GM12878 (cell line): Measurements from ENCODE around the gene VEGFA. TPM values are rescaled to one million over a fixed set of nuclear protein-coding genes. Genes with fewer than 3 reads are reported as not detected.

Experiments used
- ATAC-seq: fragments of 200-7000 bp; cut with Tn5 transposase; 3 replicates; pipeline ENCODE4 v1.9.1; 2020; ENCODE audit warnings: mild to moderate bottlenecking, moderate library complexity
- BruUV-seq: library from RNA; stranded (reverse); fragments of 400-500 nt; replicated peaks from 2 replicates; lab custom pipeline; 2021; lab: Mats Ljungman, UMichigan
- CTCF ChIA-PET: fragments of 300-600 bp; sonication (Branson Sonifier 250); formaldehyde crosslinking; extraction: SDS; loops from one replicate; lab custom pipeline; 2021; ENCODE audit warnings: inconsistent platforms; lab: Yijun Ruan, JAX
- POLR2A ChIA-PET: fragments of 350-600 bp; formaldehyde crosslinking; extraction: SDS; loops from one replicate; lab custom pipeline; 2021; ENCODE audit warnings: inconsistent platforms; lab: Charles Lee
- RAD21 ChIA-PET: fragments of 300-600 bp; sonication (Branson Sonifier 250); formaldehyde crosslinking; loops from one replicate; lab custom pipeline; 2023; ENCODE audit warnings: antibody characterized with exemption; ENCODE audit not compliant: unreplicated experiment; lab: Charles Lee
- SMC1A ChIA-PET: fragments of 300-600 bp; sonication (Branson Sonifier 250); formaldehyde crosslinking; loops from one replicate; lab custom pipeline; 2023; ENCODE audit not compliant: unreplicated experiment, uncharacterized antibody; lab: Charles Lee
- DNase-seq: peaks from one replicate; pipeline ENCODE4 v3.0.0-alpha.2; 2011; ENCODE audit warnings: low read depth, low spot score
- FAIRE-seq: peaks from 3 replicates; lab custom pipeline; 2011; peaks lifted over from hg19 to GRCh38; lab: Jason Lieb, UNC
- H2AFZ ChIP-seq: 2 replicates; pipeline ENCODE4 v1.6.0; 2011; ENCODE audit warnings: low read depth, low read length, control low read depth; ENCODE audit not compliant: control insufficient read depth
- H3K27ac ChIP-seq: 2 replicates; pipeline ENCODE4 v1.5.1; 2011; ENCODE audit warnings: control low read depth; ENCODE audit not compliant: control insufficient read depth, insufficient read depth
- H3K27me3 ChIP-seq, 2 experiments: replicated peaks in 1 of 2; 2 replicates each; pipeline versions ENCODE4 v1.6.0 to v1.6.1; 2011; ENCODE audit warnings: low read length in 1 of 2; ENCODE audit not compliant: control insufficient read depth in 2 of 2, insufficient read depth in 2 of 2
- H3K36me3 ChIP-seq, 2 experiments: 2 replicates each; pipeline ENCODE4 v1.5.1; 2011; ENCODE audit warnings: low read length in 1 of 2; ENCODE audit not compliant: control insufficient read depth in 2 of 2, insufficient read depth in 2 of 2
- H3K4me1 ChIP-seq: 2 replicates; pipeline ENCODE4 v1.6.1; 2011; ENCODE audit warnings: mild to moderate bottlenecking, low read length, moderate library complexity, mixed read lengths; ENCODE audit not compliant: control insufficient read depth, insufficient read depth
- H3K4me2 ChIP-seq: 2 replicates; pipeline ENCODE4 v1.6.0; 2011; ENCODE audit warnings: control low read depth; ENCODE audit not compliant: control insufficient read depth, insufficient read depth
- H3K4me3 ChIP-seq: fragments of 200-600 bp; sonication (generic); 2 replicates; pipeline ENCODE4 v1.5.1; 2016
- H3K79me2 ChIP-seq: 2 replicates; pipeline ENCODE4 v1.6.0; 2011; ENCODE audit warnings: low read length; ENCODE audit not compliant: control insufficient read depth, insufficient read depth
- H3K9ac ChIP-seq: 2 replicates; pipeline ENCODE4 v1.8.0; 2011; ENCODE audit warnings: low read length, control low read depth, mixed read lengths; ENCODE audit not compliant: control insufficient read depth, insufficient read depth
- H3K9me3 ChIP-seq: replicated peaks from 3 replicates; pipeline ENCODE4 v1.5.1; 2011; ENCODE audit warnings: mild to moderate bottlenecking, low read length; ENCODE audit not compliant: control insufficient read depth, insufficient read depth
- H4K20me1 ChIP-seq: 2 replicates; pipeline ENCODE4 v1.6.0; 2011; ENCODE audit not compliant: control insufficient read depth, insufficient read depth
- ETV6 ChIP-seq, 2 experiments: fragments of 450-650 bp in 1 of 2; IDR thresholded peaks in 1 of 2; conservative IDR thresholded peaks in 1 of 2; 2 replicates each; pipeline ENCODE4 v1.6.1; 2014; ENCODE audit warnings: antibody characterized with exemption in 1 of 2, borderline replicate concordance in 1 of 2, low read depth in 1 of 2, mild to moderate bottlenecking in 1 of 2, moderate library complexity in 1 of 2
- JUND ChIP-seq: IDR thresholded peaks from 2 replicates; pipeline ENCODE4 v1.6.1; 2012; ENCODE audit warnings: low read depth, mild to moderate bottlenecking, low read length, improper control_type of control experiment, moderate library complexity
- LARP7 ChIP-seq: fragments of 450-650 bp; IDR thresholded peaks from 2 replicates; pipeline ENCODE4 v1.6.1; 2017; ENCODE audit warnings: mild to moderate bottlenecking
- MEF2B ChIP-seq: fragments of 450-650 bp; IDR thresholded peaks from 2 replicates; pipeline ENCODE4 v1.6.1; 2018; ENCODE audit warnings: mild to moderate bottlenecking, moderate library complexity; ENCODE audit not compliant: partially characterized antibody, poor library complexity, severe bottlenecking
- PAX8 ChIP-seq: fragments of 450-650 bp; IDR thresholded peaks from 2 replicates; pipeline ENCODE4 v1.6.1; 2017; ENCODE audit warnings: mild to moderate bottlenecking, moderate library complexity
- SIX5 ChIP-seq: IDR thresholded peaks from 2 replicates; pipeline ENCODE4 v1.6.1; 2011; ENCODE audit warnings: mild to moderate bottlenecking, low read depth, low read length, moderate library complexity; ENCODE audit not compliant: severe bottlenecking
- SMAD5 ChIP-seq: IDR thresholded peaks from 2 replicates; pipeline ENCODE4 v1.6.1; 2016; ENCODE audit warnings: antibody characterized with exemption, low read depth
- STAT1 ChIP-seq: fragments of 450-650 bp; conservative IDR thresholded peaks from 2 replicates; pipeline ENCODE4 v1.6.1; 2014; ENCODE audit warnings: antibody characterized with exemption, mild to moderate bottlenecking
- SUZ12 ChIP-seq: fragments of 200-600 bp; sonication (generic); IDR thresholded peaks from one replicate; pipeline ENCODE4 v1.6.1; 2018; ENCODE audit warnings: antibody characterized with exemption, mild to moderate bottlenecking; ENCODE audit not compliant: unreplicated experiment
- YBX1 ChIP-seq: fragments of 450-650 bp; IDR thresholded peaks from 2 replicates; pipeline ENCODE4 v1.6.1; 2016; ENCODE audit warnings: antibody characterized with exemption
- ZBED1 ChIP-seq: IDR thresholded peaks from 2 replicates; pipeline ENCODE4 v1.6.1; 2016; ENCODE audit warnings: borderline replicate concordance
- ZNF207 ChIP-seq: fragments of 450-650 bp; IDR thresholded peaks from 2 replicates; pipeline ENCODE4 v1.6.1; 2014; ENCODE audit warnings: antibody characterized with exemption, mild to moderate bottlenecking, borderline replicate concordance
- ZNF24 ChIP-seq: fragments of 450-650 bp; IDR thresholded peaks from 2 replicates; pipeline ENCODE4 v1.6.1; 2017; ENCODE audit warnings: antibody characterized with exemption, mild to moderate bottlenecking
- WGBS: methylation state at CpG from one replicate; pipeline ENCODE4 v1.1.6; 2016; ENCODE audit warnings: low lambda C conversion rate; ENCODE audit not compliant: insufficient replicate concordance, insufficient coverage; ENCODE audit errors: missing lambda C conversion rate; 5-methylcytosine and 5-hydroxymethylcytosine counted together
- in situ Hi-C: fragments of 300-500 bp; cut with MboI; formaldehyde crosslinking; loops from 9 replicates; pipeline ENCODE4 v1.14.3; 2018; ENCODE audit warnings: mixed read lengths
- intact Hi-C: fragments of 100-400 bp; cut with micrococcal nuclease; formaldehyde crosslinking; loops from one replicate; pipeline ENCODE4 v1.14.2; 2022; ENCODE audit not compliant: unreplicated experiment
- polyA plus RNA-seq, 11 experiments: library from polyadenylated mRNA; depleted of rRNA in 4 of 11; unstranded in 6 of 11; stranded (reverse) in 5 of 11; fragments of >200 nt; fragmentation: Nextera tagmentation in 4 of 11; fragmentation: Illumina TruSeq in 1 of 11; extraction: Ambion mirVana in 4 of 11; extraction: Trizol in 1 of 11; gene quantifications; 1 replicate in 1 of 11; 2 replicates in 10 of 11; pipeline versions ENCODE4 v1.2.1 to v1.2.3, GENCODE V29; 2011 to 2016; ENCODE audit warnings: inconsistent platforms in 2 of 11, missing spikeins in 2 of 11, low read depth in 1 of 11
- total RNA-seq, 4 experiments: library from RNA; depleted of rRNA in 3 of 4; stranded (reverse); fragments of >200 nt in 3 of 4; fragmentation: Illumina TruSeq in 1 of 4; extraction: Trizol in 1 of 4; gene quantifications; 2 replicates each; pipeline versions ENCODE4 v1.2.1 to v1.2.3, GENCODE V29; 2013 to 2021
- TF ChIP-seq, protein P1 (sequence below): IDR thresholded peaks from 2 replicates; pipeline ENCODE4 v1.6.1; 2012; ENCODE audit warnings: mild to moderate bottlenecking, low read depth, low read length

VEGFA gene
- total and polyA plus RNA-seq, 10 of the 15 experiments (the other 5 are each of a cell fraction or from before 2014, with no cell fraction given): 0.96 to 140 (median 16.9) TPM

DNA sequence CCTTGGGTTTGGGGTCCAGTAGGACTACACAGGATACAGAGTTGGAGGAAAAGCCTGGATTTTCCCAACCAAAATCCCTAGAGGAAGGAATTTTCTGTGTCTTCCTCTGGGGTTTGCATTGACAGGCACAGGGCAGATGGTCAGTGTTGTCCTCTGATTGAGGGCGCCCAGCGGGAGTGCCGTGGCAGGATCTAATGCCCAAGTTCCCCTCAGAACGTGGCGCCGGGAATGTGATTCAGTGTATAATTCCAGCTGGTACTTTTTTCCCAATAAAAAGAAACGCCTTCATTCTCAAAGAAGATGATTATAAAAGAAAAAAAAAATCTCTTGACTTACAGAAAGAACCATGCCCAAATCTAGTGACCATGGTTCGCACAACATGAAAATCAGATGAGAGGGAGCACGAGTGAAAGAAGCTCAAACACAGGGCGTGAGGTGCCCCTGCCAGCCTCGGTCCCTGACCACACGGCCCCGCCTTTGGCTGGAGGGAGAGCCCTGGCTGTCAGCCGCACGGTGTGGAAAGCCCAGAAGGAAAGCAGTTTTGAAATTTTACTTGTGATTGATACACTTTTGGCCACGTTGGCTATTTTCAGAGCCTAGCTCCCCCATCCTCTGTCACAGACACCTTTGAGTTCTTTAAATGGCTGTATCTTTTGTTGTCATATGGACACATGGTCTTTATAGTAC lies 31.6 kb downstream of the VEGFA start:
- no peaks in the 10 kb centered on the region for H3K9me3 ChIP-seq
- ChIA-PET POLR2A (no interaction called here), CTCF (interaction anchor here (0.5 to 1.2 kb wide), 5 partner anchors 8 to 27 kb away, joined by 3 to 5 read pairs (median 3); no protein-coding TSS in a partner anchor), RAD21 (no interaction called here), SMC1A (interaction anchor here (1.0 to 2.0 kb wide), 3 partner anchors 15 to 55 kb away, joined by 3 to 11 read pairs (median 6); no protein-coding TSS in a partner anchor)
- no peaks in the 10 kb centered on the region for H3K36me3 ChIP-seq
- ATAC-seq: no peak
- H2AFZ ChIP-seq: no peak overlapping the region
- H3K4me2 ChIP-seq: no peak overlapping the region
- WGBS: 63% methylated on average over 16 of the region's 16 CpGs
- no peak overlapping the region for H3K4me3 ChIP-seq
- no peak for FAIRE-seq
- DNase-seq: no peak
- no TSS peak for BruUV-seq
- H3K27me3 ChIP-seq: no peaks in the 10 kb centered on the region
- no peak overlapping the region for H3K27ac ChIP-seq
- H3K79me2 ChIP-seq: no peaks in the 10 kb centered on the region
- intact Hi-C loops: no loop called here
- in situ Hi-C loops: no loop called here
- H3K9ac ChIP-seq: no peak overlapping the region
- H4K20me1 ChIP-seq: no peaks in the 10 kb centered on the region
- TF ChIP-seq YBX1: no peak
- no peak for TF ChIP-seq STAT1
- TF ChIP-seq, protein P1, sequence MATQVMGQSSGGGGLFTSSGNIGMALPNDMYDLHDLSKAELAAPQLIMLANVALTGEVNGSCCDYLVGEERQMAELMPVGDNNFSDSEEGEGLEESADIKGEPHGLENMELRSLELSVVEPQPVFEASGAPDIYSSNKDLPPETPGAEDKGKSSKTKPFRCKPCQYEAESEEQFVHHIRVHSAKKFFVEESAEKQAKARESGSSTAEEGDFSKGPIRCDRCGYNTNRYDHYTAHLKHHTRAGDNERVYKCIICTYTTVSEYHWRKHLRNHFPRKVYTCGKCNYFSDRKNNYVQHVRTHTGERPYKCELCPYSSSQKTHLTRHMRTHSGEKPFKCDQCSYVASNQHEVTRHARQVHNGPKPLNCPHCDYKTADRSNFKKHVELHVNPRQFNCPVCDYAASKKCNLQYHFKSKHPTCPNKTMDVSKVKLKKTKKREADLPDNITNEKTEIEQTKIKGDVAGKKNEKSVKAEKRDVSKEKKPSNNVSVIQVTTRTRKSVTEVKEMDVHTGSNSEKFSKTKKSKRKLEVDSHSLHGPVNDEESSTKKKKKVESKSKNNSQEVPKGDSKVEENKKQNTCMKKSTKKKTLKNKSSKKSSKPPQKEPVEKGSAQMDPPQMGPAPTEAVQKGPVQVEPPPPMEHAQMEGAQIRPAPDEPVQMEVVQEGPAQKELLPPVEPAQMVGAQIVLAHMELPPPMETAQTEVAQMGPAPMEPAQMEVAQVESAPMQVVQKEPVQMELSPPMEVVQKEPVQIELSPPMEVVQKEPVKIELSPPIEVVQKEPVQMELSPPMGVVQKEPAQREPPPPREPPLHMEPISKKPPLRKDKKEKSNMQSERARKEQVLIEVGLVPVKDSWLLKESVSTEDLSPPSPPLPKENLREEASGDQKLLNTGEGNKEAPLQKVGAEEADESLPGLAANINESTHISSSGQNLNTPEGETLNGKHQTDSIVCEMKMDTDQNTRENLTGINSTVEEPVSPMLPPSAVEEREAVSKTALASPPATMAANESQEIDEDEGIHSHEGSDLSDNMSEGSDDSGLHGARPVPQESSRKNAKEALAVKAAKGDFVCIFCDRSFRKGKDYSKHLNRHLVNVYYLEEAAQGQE: no peak
- TF ChIP-seq ZNF24: no peak
- no peak for TF ChIP-seq LARP7
- no peak for TF ChIP-seq ZBED1
- no peak for TF ChIP-seq ETV6 (conservative IDR thresholded peaks at IDR 0.05 in 1 of 2, IDR thresholded peaks at IDR 0.05 in 1 of 2; ENCODE audit: borderline replicate concordance in 1 of 2, low read depth in 1 of 2)
- TF ChIP-seq SUZ12: no peak
- no peak for TF ChIP-seq PAX8
- no peak for TF ChIP-seq SIX5
- no peak for TF ChIP-seq ZNF207
- TF ChIP-seq SMAD5: no peak
- no peak for TF ChIP-seq JUND
- no peak for TF ChIP-seq MEF2B
- H3K4me1 ChIP-seq: peaks cover 9% of the 10 kb centered on the region
